Measurements from ENCODE around the gene NCAPH2.
A peak's percentile ranks its signal among the peaks of the same experiment; 100 is the strongest.
"Not testable (repeated sequence)": the region's sequence is repeated elsewhere in the genome, so short reads cannot be mapped to it uniquely, and the experiment has no call there.

NCAPH2 gene

GRCh38 chr22:50506611-50507420 lies 1.2 kb upstream of the NCAPH2 start:
- TF ChIP-seq POLR2A (IDR thresholded peaks at IDR 0.05; ENCODE audit: low read length) (no peak), GATA1 (IDR thresholded peaks at IDR 0.05; ENCODE audit: low read depth, low read length) (no peak)

GRCh38 chr22:50507421-50507990 lies 518 bp upstream of the NCAPH2 start, which contains the start of gene LMF2:
LMF2 (minus strand) TSS chr22:50507702; CDS start chr22:50507675, 27 bp downstream.
- DNase-seq: peak; percentile 95 to 100

More at GRCh38 chr22:50506611-50507420, 1.2 kb upstream of the NCAPH2 start:
- peak in 1 of 2 experiments; percentile 60 for DNase-seq

DNA sequence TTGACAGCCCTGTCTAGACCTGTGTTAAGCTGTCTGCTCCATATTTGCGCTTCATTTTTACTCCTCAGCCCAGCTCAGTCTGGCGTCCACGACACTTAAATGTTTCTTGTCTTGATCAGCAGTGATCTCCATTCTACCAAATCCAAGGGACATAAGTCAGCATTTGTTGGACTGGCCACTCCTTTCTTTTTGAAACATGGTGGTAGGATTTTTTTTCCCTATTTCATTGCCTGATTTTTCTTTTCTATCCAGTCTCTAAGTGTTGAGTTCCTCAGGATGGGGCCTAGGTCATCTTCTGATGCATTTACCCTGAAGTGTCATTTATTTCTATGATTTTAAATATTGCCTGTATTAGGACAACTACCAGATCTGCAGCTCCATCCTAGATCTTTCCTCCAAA lies 873 bp downstream of the NCAPH2 start:
- TF ChIP-seq POLR2A (IDR thresholded peaks at IDR 0.05; ENCODE audit: low read length): no peak
- TF ChIP-seq GATA1 (IDR thresholded peaks at IDR 0.05; ENCODE audit: low read depth, low read length): no peak
- DNase-seq: peak in 1 of 2 experiments; percentile 58

More at GRCh38 chr22:50507421-50507990, 518 bp upstream of the NCAPH2 start, which contains the start of gene LMF2:
- no peak for TF ChIP-seq POLR2A (IDR thresholded peaks at IDR 0.05; ENCODE audit: low read length)
- no peak for TF ChIP-seq GATA1 (IDR thresholded peaks at IDR 0.05; ENCODE audit: low read depth, low read length)

GRCh38 chr22:50513175-50513574 lies 5.2 kb downstream of the NCAPH2 start:
- DNase-seq: no peak
- TF ChIP-seq POLR2A (IDR thresholded peaks at IDR 0.05; ENCODE audit: low read length): no peak
- TF ChIP-seq GATA1 (IDR thresholded peaks at IDR 0.05; ENCODE audit: low read depth, low read length): no peak

- DNase-seq: no peak
- TF ChIP-seq POLR2A (IDR thresholded peaks at IDR 0.05; ENCODE audit: low read length): no peak
- TF ChIP-seq GATA1 (IDR thresholded peaks at IDR 0.05; ENCODE audit: low read depth, low read length): no peak
Observed at GRCh38 chr22:50516068-50516467, 8.0 kb downstream of the NCAPH2 start.

- DNase-seq: no peak
- TF ChIP-seq GATA1 (IDR thresholded peaks at IDR 0.05; ENCODE audit: low read depth, low read length) (no peak), POLR2A (IDR thresholded peaks at IDR 0.05; ENCODE audit: low read length) (no peak)
Observed at GRCh38 chr22:50516891-50517290, 8.9 kb downstream of the NCAPH2 start.

DNA sequence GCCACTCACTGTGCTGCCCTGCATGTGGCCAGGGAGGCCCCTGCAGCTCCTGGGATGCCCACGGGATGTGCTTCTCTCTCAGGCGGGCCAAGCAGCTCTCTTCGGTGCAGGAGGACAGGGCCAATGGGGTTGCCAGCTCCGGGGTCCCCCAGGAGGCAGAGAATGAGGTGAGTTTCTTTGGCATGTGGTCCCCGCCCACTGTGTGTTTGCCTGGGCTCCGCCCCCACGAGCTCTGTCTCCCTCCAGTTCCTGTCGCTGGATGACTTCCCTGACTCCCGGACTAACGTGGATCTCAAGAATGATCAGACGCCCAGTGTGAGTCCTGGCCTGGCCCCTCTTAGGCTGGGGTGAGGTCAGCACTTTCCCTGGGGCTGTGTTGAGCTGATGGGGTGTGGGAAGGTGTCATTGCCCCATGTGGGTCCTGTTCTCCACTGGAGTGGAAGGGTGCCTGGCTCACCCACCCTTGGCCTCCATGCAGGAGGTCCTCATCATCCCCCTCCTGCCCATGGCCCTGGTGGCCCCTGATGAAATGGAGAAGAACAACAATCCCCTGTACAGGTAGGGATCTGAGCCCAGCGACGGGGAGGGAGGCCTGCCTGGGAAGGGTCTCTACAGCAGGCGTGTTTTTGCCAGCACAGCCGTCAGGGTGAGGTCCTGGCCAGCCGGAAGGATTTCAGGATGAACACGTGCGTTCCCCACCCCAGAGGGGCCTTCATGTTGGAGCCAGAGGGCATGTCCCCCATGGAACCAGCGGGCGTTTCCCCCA lies 9.7 kb downstream of the NCAPH2 start:
- no peak for TF ChIP-seq POLR2A (IDR thresholded peaks at IDR 0.05; ENCODE audit: low read length)
- TF ChIP-seq GATA1 (IDR thresholded peaks at IDR 0.05; ENCODE audit: low read depth, low read length): no peak
- no peak for DNase-seq

DNA sequence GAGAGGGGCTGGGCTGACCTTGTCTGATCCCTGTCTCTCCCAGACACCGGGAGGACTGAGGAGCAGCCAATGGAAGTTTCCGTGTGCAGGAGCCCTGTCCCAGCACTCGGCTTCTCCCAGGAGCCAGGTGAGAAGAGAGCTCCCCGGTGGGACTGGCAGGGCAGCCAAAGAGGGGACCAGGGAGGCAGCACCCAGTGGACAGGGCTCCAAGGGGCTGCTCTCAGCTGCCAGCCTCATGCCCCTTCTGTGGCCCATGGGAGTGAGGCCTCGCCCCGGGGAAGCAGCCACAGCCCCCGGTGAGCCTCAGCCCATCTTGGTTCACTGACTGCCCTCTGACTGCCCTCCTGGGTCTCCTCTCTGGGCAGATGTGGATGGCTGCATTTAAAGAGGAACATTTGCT lies 10.6 kb downstream of the NCAPH2 start:
- no peak for TF ChIP-seq POLR2A (IDR thresholded peaks at IDR 0.05; ENCODE audit: low read length)
- TF ChIP-seq GATA1 (IDR thresholded peaks at IDR 0.05; ENCODE audit: low read depth, low read length): no peak
- no peak for DNase-seq

GRCh38 chr22:50519151-50519550 lies 11.1 kb downstream of the NCAPH2 start:
- TF ChIP-seq GATA1 (IDR thresholded peaks at IDR 0.05; ENCODE audit: low read depth, low read length) (no peak), POLR2A (IDR thresholded peaks at IDR 0.05; ENCODE audit: low read length) (no peak)
- no peak for DNase-seq

GRCh38 chr22:50520184-50520583 lies 12.2 kb downstream of the NCAPH2 start:
- not testable (repeated sequence) for DNase-seq

DNA sequence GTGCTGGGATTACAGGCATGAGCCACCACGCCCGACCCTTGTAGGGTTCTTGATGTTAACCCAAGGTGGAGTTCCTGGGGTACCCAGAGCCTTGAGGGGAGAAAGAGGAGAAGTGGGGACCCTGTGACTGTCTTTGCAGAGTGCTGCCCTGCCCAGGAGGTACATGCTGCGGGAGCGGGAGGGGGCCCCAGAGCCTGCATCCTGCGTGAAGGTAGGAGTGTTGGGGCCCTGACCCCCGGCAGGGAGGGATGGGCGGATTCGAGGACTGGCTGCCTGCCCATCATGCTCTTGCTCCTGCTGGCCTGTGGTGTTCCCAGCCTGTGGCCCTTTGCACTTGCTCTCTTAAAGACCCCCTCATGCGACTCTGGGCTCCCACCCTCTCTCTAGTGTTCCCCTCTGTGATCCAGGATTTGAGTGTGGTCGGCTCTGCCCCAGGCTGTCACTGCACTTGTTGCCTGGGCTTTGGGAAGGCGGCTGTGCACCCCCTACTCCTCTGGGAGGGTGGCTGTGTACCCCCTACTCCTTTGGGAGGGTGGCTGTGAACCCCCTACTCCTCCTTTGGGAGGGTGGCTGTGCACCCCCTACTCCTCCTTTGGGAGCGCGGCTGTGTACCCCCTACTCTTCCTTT lies 12.9 kb downstream of the NCAPH2 start:
- no peak for DNase-seq

GRCh38 chr22:50521710-50522109 lies 13.7 kb downstream of the NCAPH2 start:
- no peak for TF ChIP-seq POLR2A (IDR thresholded peaks at IDR 0.05; ENCODE audit: low read length)
- TF ChIP-seq GATA1 (IDR thresholded peaks at IDR 0.05; ENCODE audit: low read depth, low read length): no peak

More for the DNA sequence above, 12.9 kb downstream of the NCAPH2 start:
- TF ChIP-seq GATA1 (IDR thresholded peaks at IDR 0.05; ENCODE audit: low read depth, low read length): no peak
- no peak for TF ChIP-seq POLR2A (IDR thresholded peaks at IDR 0.05; ENCODE audit: low read length)

DNA sequence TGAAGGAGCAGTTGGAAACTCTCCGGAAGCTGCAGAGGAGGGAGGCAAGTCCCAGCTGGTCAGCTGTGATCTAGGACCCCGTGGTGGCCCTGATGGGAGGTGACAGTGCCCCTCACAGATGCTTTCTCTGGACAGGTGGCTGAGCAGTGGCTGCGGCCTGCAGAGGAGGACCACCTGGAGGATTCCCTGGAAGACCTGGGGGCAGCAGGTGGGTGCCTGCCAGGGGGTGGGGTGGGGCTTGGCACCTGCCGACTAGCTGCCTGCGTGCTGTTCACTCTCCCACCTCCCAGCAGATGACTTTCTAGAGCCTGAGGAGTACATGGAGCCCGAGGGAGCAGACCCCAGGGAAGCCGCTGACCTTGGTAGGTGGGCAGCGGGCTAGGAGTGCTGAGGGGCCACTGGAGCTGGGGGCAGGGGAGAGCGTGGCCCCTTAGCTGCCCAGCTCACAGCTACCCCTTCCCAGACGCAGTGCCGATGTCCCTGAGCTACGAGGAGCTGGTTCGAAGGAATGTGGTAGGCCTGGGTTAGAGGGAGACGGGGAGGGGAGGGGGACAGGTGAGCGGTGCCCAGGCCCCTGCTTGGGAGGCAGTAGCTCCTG lies 14.3 kb downstream of the NCAPH2 start:
- TF ChIP-seq GATA1 (IDR thresholded peaks at IDR 0.05; ENCODE audit: low read depth, low read length) (no peak), POLR2A (IDR thresholded peaks at IDR 0.05; ENCODE audit: low read length) (no peak)
- no peak for DNase-seq

More at GRCh38 chr22:50521710-50522109, 13.7 kb downstream of the NCAPH2 start:
- DNase-seq: no peak

Measured in erythroblast (primary cell).